Breast epithelium (tissue), 3 donors: Measurements from ENCODE around the gene WDR31.

ENCODE experiments used
- POLR2A ChIP-seq: fragments of 450-650 bp; IDR thresholded peaks from one replicate; pipeline ENCODE4 v1.6.1; 2016; ENCODE audit warnings: antibody characterized with exemption, mild to moderate bottlenecking, moderate library complexity
- TF ChIP-seq, protein P1 (sequence below), 3 donors: fragments of 450-650 bp; IDR thresholded peaks; one replicate each; pipeline ENCODE4 v1.5.1; 2016 to 2017; ENCODE audit warnings: antibody characterized with exemption in 3 of 3, mild to moderate bottlenecking in 3 of 3, moderate library complexity in 3 of 3

DNA sequence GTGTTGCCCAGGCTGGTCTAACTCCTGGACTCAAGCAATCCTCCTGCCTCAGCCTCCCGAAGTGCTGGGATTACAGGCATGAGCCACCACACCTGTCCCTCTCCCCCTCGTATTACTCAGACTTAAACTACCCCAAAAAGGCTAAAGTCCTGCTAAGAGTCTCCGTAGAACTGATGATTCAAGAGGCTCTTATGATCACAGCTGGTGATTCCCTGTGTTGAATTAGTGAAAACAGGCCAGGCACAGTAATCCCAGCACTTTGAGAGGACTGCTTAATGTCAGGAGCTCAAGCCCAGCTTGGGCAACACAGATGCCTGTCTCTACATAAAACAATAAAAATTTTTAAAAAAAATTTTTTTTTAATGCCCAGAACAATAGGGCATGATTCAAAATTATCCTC lies 73.9 kb downstream of the WDR31 start:
- TF ChIP-seq, protein P1, sequence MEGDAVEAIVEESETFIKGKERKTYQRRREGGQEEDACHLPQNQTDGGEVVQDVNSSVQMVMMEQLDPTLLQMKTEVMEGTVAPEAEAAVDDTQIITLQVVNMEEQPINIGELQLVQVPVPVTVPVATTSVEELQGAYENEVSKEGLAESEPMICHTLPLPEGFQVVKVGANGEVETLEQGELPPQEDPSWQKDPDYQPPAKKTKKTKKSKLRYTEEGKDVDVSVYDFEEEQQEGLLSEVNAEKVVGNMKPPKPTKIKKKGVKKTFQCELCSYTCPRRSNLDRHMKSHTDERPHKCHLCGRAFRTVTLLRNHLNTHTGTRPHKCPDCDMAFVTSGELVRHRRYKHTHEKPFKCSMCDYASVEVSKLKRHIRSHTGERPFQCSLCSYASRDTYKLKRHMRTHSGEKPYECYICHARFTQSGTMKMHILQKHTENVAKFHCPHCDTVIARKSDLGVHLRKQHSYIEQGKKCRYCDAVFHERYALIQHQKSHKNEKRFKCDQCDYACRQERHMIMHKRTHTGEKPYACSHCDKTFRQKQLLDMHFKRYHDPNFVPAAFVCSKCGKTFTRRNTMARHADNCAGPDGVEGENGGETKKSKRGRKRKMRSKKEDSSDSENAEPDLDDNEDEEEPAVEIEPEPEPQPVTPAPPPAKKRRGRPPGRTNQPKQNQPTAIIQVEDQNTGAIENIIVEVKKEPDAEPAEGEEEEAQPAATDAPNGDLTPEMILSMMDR (IDR thresholded peaks at IDR 0.05) = no peak
- no peak for TF ChIP-seq POLR2A
